ENCODE measurements around the gene THAP3. TPM values are rescaled to one million over a fixed set of nuclear protein-coding genes. Genes with fewer than 3 reads are reported as not detected.

The THAP3 gene
- total and polyA plus RNA-seq, 9 of the 15 experiments (the other 6 are each of a cell fraction or from before 2014, with no cell fraction given) = 1.9 to 31.2 (median 18.2) TPM

GRCh38 chr1:6580119-6580592 lies 44.5 kb upstream of the THAP3 start:
- Histone ChIP-seq H3K4me2 (ENCODE audit: insufficient read depth, low read length) (peak overlapping the region; percentile 96), H3K9me3 (replicated peaks; ENCODE audit: control insufficient read depth, insufficient read depth, low read depth, low read length) (no peaks in the 10 kb centered on the region), H3K27ac (ENCODE audit: extremely low read depth, low read depth, low read length) (peak overlapping the region; percentile 73), H3K4me3 (peak overlapping the region; percentile 74), H3K36me3 (ENCODE audit: control insufficient read depth, insufficient read depth, low read length) (peaks cover 18% of the 10 kb centered on the region; the same call in 1 of the 3 replicates), H2AFZ (ENCODE audit: low read depth, low read length) (peak overlapping the region; percentile 88), H3K9ac (ENCODE audit: insufficient read depth in 1 of 2, low read depth in 2 of 2, low read length in 2 of 2) (peak overlapping the region; percentile 74 to 96), H4K20me1 (replicated peaks; ENCODE audit: control insufficient read depth, insufficient read depth, low read length) (peaks cover 23% of the 10 kb centered on the region), H3K27me3 (ENCODE audit: control insufficient read depth in 2 of 2, insufficient read depth in 2 of 2, low read length in 2 of 2) (no peaks in the 10 kb centered on the region), H3K4me1 (replicated peaks in 1 of 2; ENCODE audit: control insufficient read depth in 2 of 2, insufficient read depth in 2 of 2, low read length in 2 of 2) (peaks cover 41 to 58% of the 10 kb centered on the region in 2 experiments), H3K79me2 (ENCODE audit: control insufficient read depth, insufficient read depth, low read length) (peaks cover 41% of the 10 kb centered on the region), H3K9me1 (ENCODE audit: control insufficient read depth, insufficient read depth, low read length) (peaks cover 10% of the 10 kb centered on the region)
- BruUV-seq (replicated peaks) = TSS peak; percentile 66
- ATAC-seq = peak; percentile 49
- DNase-seq (ENCODE audit: extremely low read depth in 1 of 4, low spot score in 3 of 4) = peak in 1 of 4 experiments; percentile 55
- in situ Hi-C loops (cut with MboI) = no loop called here
- no peak for FAIRE-seq
- ChIA-PET CTCF (ENCODE audit: low intra/inter-chr PET ratio) (interaction anchor here (1.3 kb wide), 1 partner anchor 26 kb away, joined by 4 read pairs; the partner anchor contains the start of gene NOL9), POLR2A (interaction anchor here (0.6 to 13.4 kb wide), 13 partner anchors 9 to 1969 kb away, joined by 3 to 221 read pairs (median 4); partner anchors contain the start of genes KLHL21 and NOL9)
- intact Hi-C loops (cut with micrococcal nuclease) = loop anchor here (2.0 kb wide), 1 partner anchor 21 kb away; no protein-coding TSS in a partner anchor
- under 1% methylated on average over 14 of the region's 30 CpGs for WGBS (ENCODE audit: insufficient coverage, low coverage, missing lambda C conversion rate)
- TF ChIP-seq, protein P1, sequence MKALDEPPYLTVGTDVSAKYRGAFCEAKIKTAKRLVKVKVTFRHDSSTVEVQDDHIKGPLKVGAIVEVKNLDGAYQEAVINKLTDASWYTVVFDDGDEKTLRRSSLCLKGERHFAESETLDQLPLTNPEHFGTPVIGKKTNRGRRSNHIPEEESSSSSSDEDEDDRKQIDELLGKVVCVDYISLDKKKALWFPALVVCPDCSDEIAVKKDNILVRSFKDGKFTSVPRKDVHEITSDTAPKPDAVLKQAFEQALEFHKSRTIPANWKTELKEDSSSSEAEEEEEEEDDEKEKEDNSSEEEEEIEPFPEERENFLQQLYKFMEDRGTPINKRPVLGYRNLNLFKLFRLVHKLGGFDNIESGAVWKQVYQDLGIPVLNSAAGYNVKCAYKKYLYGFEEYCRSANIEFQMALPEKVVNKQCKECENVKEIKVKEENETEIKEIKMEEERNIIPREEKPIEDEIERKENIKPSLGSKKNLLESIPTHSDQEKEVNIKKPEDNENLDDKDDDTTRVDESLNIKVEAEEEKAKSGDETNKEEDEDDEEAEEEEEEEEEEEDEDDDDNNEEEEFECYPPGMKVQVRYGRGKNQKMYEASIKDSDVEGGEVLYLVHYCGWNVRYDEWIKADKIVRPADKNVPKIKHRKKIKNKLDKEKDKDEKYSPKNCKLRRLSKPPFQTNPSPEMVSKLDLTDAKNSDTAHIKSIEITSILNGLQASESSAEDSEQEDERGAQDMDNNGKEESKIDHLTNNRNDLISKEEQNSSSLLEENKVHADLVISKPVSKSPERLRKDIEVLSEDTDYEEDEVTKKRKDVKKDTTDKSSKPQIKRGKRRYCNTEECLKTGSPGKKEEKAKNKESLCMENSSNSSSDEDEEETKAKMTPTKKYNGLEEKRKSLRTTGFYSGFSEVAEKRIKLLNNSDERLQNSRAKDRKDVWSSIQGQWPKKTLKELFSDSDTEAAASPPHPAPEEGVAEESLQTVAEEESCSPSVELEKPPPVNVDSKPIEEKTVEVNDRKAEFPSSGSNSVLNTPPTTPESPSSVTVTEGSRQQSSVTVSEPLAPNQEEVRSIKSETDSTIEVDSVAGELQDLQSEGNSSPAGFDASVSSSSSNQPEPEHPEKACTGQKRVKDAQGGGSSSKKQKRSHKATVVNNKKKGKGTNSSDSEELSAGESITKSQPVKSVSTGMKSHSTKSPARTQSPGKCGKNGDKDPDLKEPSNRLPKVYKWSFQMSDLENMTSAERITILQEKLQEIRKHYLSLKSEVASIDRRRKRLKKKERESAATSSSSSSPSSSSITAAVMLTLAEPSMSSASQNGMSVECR (CRISPR knock-in tag; IDR thresholded peaks at IDR 0.05) = peak; percentile 20; the same call in 1 of the 2 replicates
- TF ChIP-seq SAP30 (IDR thresholded peaks at IDR 0.05; ENCODE audit: borderline replicate concordance, insufficient read depth, low read depth, low read length, poor library complexity, severe bottlenecking) (peak; percentile 75), SMARCA4 (IDR thresholded peaks at IDR 0.05) (no peak), FOXP4 (CRISPR knock-in tag; IDR thresholded peaks at IDR 0.05; ENCODE audit: borderline replicate concordance) (0 out of 2 replicates have a peak, but pooled peaks have one; percentile 21), MEF2A (IDR thresholded peaks at IDR 0.05; ENCODE audit: control insufficient read depth, low read depth, low read length) (no peak), NFIC (IDR thresholded peaks at IDR 0.05) (0 out of 2 replicates have a peak, but pooled peaks have one; percentile 4), KDM5B (IDR thresholded peaks at IDR 0.05; ENCODE audit: insufficient replicate concordance, low read depth, low read length) (peak; percentile 30), EGR1 (conservative IDR thresholded peaks at IDR 0.05) (0 out of 2 replicates have a peak, but pooled peaks have one; percentile 26), JUNB (CRISPR knock-in tag; conservative IDR thresholded peaks at IDR 0.05) (no peak), ETS1 (conservative IDR thresholded peaks at IDR 0.05; ENCODE audit: control insufficient read depth, low read depth, low read length) (peak; percentile 27; the same call in 1 of the 2 replicates), NCOA2 (IDR thresholded peaks at IDR 0.05; ENCODE audit: partially characterized antibody in 2 of 2) (no peak), PRPF4 (IDR thresholded peaks at IDR 0.05; ENCODE audit: insufficient read depth, low read depth, low read length, poor library complexity, severe bottlenecking) (no peak), PCBP1 (IDR thresholded peaks at IDR 0.05; ENCODE audit: low read depth, low read length, poor library complexity, severe bottlenecking) (peak; percentile 66)

All from K562 (cell line).